ENCODE results near the gene GLUD2. TPM values are rescaled to one million over a fixed set of nuclear protein-coding genes. Genes with fewer than 3 reads are reported as not detected.

The GLUD2 gene
- total and polyA plus RNA-seq, 2 donors (not counting 1 experiment from before 2014, with no cell fraction given), result 0.19 to 0.42 TPM

DNA sequence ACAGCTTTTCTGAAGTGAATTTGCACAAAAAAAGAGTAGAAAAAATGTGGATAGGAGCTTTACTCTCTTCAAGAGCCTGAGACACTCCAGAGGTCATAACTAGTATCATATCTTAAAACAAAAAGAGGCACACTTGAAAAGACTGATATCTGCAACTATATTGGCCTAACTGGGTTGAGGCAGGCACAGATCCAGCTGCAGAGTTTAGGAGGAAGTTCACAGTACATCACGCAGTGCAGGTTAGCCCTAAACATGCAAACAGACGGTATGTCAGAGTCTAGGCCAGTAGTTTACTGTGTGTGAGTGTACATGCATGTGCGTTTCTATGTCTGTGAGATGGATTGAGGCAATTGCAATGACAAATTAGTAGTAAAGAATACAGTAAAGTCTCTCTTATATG, 37.6 kb upstream of the GLUD2 start:
- POLR2A ChIA-PET, result no interaction called here
- no peak for DNase-seq
- 100% methylated on average over 1 of the region's 3 CpGs for WGBS (ENCODE audit: insufficient coverage)

DNA sequence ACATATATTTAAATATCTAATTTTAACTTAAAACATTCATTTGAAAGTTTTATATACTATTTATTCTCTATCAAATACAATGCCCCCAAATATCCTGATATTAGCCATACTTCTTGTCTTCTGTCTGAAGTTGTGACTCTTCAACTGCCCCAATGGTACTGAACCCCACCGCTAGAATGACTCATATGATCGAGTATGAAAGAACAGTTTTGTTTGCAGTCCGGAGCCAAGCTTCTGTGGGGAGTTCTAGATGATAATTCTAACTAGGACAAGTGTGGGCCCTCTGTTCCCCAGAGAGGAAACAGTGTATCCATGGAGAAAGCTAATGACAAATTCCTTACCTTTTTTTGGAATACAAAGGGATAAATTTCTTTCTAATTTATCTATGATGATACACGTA, 37.2 kb upstream of the GLUD2 start:
- Histone ChIP-seq H2AFZ (ENCODE audit: insufficient read depth, low read depth, low read length, poor library complexity, severe bottlenecking) (no peak overlapping the region), H3K4me2 (replicated peaks; ENCODE audit: low read depth, low read length, poor library complexity, severe bottlenecking) (no peak overlapping the region), H4K20me1 (ENCODE audit: control insufficient read depth, insufficient read depth, low read length, poor library complexity, severe bottlenecking) (no peaks in the 10 kb centered on the region), H3K9me3 (ENCODE audit: control extremely low read depth in 1 of 3, control insufficient read depth in 2 of 3, insufficient read depth in 1 of 3, low read length in 2 of 3) (peaks cover 0 to 13% (median 0%) of the 10 kb centered on the region in 3 donors), H3K36me3 (replicated peaks in 1 of 2; ENCODE audit: control extremely low read depth in 1 of 2, control insufficient read depth in 1 of 2, extremely low read depth in 1 of 2, insufficient read depth in 2 of 2, low read length in 1 of 2) (no peaks in the 10 kb centered on the region), H3K79me2 (ENCODE audit: control insufficient read depth, insufficient read depth, low read length) (no peaks in the 10 kb centered on the region), H3K9ac (ENCODE audit: low read length) (no peak overlapping the region), H3K27me3 (replicated peaks in 1 of 4; ENCODE audit: control extremely low read depth in 1 of 4, control insufficient read depth in 3 of 4, insufficient read depth in 4 of 4, low read length in 3 of 4) (no peaks in the 10 kb centered on the region), H3K4me1 (ENCODE audit: control insufficient read depth in 2 of 2, insufficient read depth in 2 of 2, low read length in 2 of 2) (no peaks in the 10 kb centered on the region), H3K27ac (ENCODE audit: low read length in 2 of 2) (no peak overlapping the region), H3K4me3 (ENCODE audit: control extremely low read depth in 1 of 5, extremely low read depth in 1 of 5, insufficient read depth in 1 of 5, low read depth in 2 of 5, low read length in 4 of 5) (no peak overlapping the region)
- CTCF ChIA-PET, result no interaction called here
- intact Hi-C loops (cut with micrococcal nuclease), result no loop called here
- no peak for ATAC-seq (ENCODE audit: low read depth)
- POLR2A ChIA-PET, result no interaction called here
- Mint-ChIP-seq H3K9me3 (ENCODE audit: insufficient read depth) (peaks cover 2% of the 10 kb centered on the region), H3K4me1 (no peaks in the 10 kb centered on the region), H3K27ac (no peak overlapping the region), H3K4me3 (no peak overlapping the region), H3K27me3 (peaks cover 10% of the 10 kb centered on the region)
- DNase-seq, result no peak
- TF ChIP-seq EZH2 (IDR thresholded peaks at IDR 0.05; ENCODE audit: borderline replicate concordance, insufficient read depth, low read depth, low read length, poor library complexity, severe bottlenecking), result no peak
- no peak for TF ChIP-seq CTCF (IDR thresholded peaks at IDR 0.05)
- no CpG with 5 or more reads among the region's 4 CpGs for WGBS (ENCODE audit: insufficient coverage)

More for the DNA sequence above, 37.6 kb upstream of the GLUD2 start:
- no peaks in the 10 kb centered on the region for H3K4me1 Mint-ChIP-seq
- intact Hi-C loops (cut with micrococcal nuclease), result no loop called here
- Histone ChIP-seq H3K79me2 (ENCODE audit: control insufficient read depth, insufficient read depth, low read length) (no peaks in the 10 kb centered on the region), H3K9ac (ENCODE audit: low read length) (no peak overlapping the region), H3K27me3 (replicated peaks in 1 of 4; ENCODE audit: control extremely low read depth in 1 of 4, control insufficient read depth in 3 of 4, insufficient read depth in 4 of 4, low read length in 3 of 4) (no peaks in the 10 kb centered on the region), H3K36me3 (replicated peaks in 1 of 2; ENCODE audit: control extremely low read depth in 1 of 2, control insufficient read depth in 1 of 2, extremely low read depth in 1 of 2, insufficient read depth in 2 of 2, low read length in 1 of 2) (no peaks in the 10 kb centered on the region), H3K27ac (ENCODE audit: low read length in 2 of 2) (no peak overlapping the region), H3K4me3 (ENCODE audit: control extremely low read depth in 1 of 5, extremely low read depth in 1 of 5, insufficient read depth in 1 of 5, low read depth in 2 of 5, low read length in 4 of 5) (no peak overlapping the region), H3K9me3 (ENCODE audit: control extremely low read depth in 1 of 3, control insufficient read depth in 2 of 3, insufficient read depth in 1 of 3, low read length in 2 of 3) (peaks cover 0 to 10% (median 0%) of the 10 kb centered on the region in 3 donors), H4K20me1 (ENCODE audit: control insufficient read depth, insufficient read depth, low read length, poor library complexity, severe bottlenecking) (no peaks in the 10 kb centered on the region), H3K4me1 (ENCODE audit: control insufficient read depth in 2 of 2, insufficient read depth in 2 of 2, low read length in 2 of 2) (no peaks in the 10 kb centered on the region), H3K4me2 (replicated peaks; ENCODE audit: low read depth, low read length, poor library complexity, severe bottlenecking) (no peak overlapping the region), H2AFZ (ENCODE audit: insufficient read depth, low read depth, low read length, poor library complexity, severe bottlenecking) (no peak overlapping the region)
- no peak for ATAC-seq (ENCODE audit: low read depth)
- TF ChIP-seq EZH2 (IDR thresholded peaks at IDR 0.05; ENCODE audit: borderline replicate concordance, insufficient read depth, low read depth, low read length, poor library complexity, severe bottlenecking) (no peak), CTCF (IDR thresholded peaks at IDR 0.05) (no peak)
- peaks cover 2% of the 10 kb centered on the region for H3K9me3 Mint-ChIP-seq (ENCODE audit: insufficient read depth)
- peaks cover 10% of the 10 kb centered on the region for H3K27me3 Mint-ChIP-seq
- CTCF ChIA-PET, result no interaction called here
- H3K27ac Mint-ChIP-seq, result no peak overlapping the region
- H3K4me3 Mint-ChIP-seq, result no peak overlapping the region
